ENCODE measurements around the gene MEOX1. TPM values are rescaled to one million over a fixed set of nuclear protein-coding genes. Genes with fewer than 3 reads are reported as not detected.

MEOX1 gene
- total and polyA plus RNA-seq, 2 donors (not counting 1 experiment from before 2014, with no cell fraction given): not detected

DNA sequence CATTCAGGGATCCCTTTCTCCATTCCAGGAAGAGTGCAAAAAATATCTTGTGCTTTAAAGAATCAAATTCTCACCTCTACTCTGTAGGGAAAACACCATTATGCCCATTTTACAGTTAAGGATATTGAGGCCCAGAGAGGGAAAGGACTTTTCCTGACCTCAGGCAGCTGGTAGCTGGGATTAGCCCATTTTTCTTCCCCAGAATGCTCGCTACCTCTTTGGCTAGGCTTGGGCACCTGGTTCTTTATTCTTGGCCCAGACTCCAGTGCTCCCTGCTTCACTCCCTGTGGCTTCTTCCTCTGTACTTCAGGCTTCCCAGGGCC, 45.7 kb downstream of the MEOX1 start:
- Histone ChIP-seq H3K4me1 (ENCODE audit: control insufficient read depth, extremely low read depth, insufficient read depth, low read length) (peaks cover 2% of the 10 kb centered on the region), H3K4me2 (ENCODE audit: extremely low read depth, insufficient read depth, low read length) (no peak overlapping the region), H3K79me2 (ENCODE audit: control insufficient read depth, insufficient read depth, low read length) (no peaks in the 10 kb centered on the region), H3K4me3 (replicated peaks in 1 of 4; ENCODE audit: control extremely low read depth in 1 of 4, insufficient read depth in 1 of 4, low read depth in 3 of 4, low read length in 4 of 4) (no peak overlapping the region), H3K36me3 (ENCODE audit: control insufficient read depth, insufficient read depth, low read length) (no peaks in the 10 kb centered on the region), H3K27me3 (ENCODE audit: control insufficient read depth, insufficient read depth, low read length) (no peaks in the 10 kb centered on the region), H4K20me1 (ENCODE audit: control insufficient read depth, extremely low read depth, insufficient read depth, low read length) (no peaks in the 10 kb centered on the region), H2AFZ (ENCODE audit: low read length) (no peak overlapping the region), H3K27ac (ENCODE audit: insufficient read depth, low read length) (no peak overlapping the region), H3K9ac (ENCODE audit: insufficient read depth, low read length) (no peak overlapping the region), H3K9me3 (ENCODE audit: control insufficient read depth, insufficient read depth, low read depth, low read length) (no peaks in the 10 kb centered on the region)
- TF ChIP-seq CTCF (conservative IDR thresholded peaks at IDR 0.05 in 1 of 2, IDR thresholded peaks at IDR 0.05 in 1 of 2; ENCODE audit: low read depth in 1 of 2, low read length in 2 of 2) (no peak), EZH2 (IDR thresholded peaks at IDR 0.05; ENCODE audit: low read length, missing control alignments) (no peak)
- no peak for DNase-seq (ENCODE audit: low read depth in 2 of 2)

GRCh38 chr17:43615330-43616028, 46.2 kb downstream of the MEOX1 start:
- Histone ChIP-seq H3K4me3 (replicated peaks in 1 of 4; ENCODE audit: control extremely low read depth in 1 of 4, insufficient read depth in 1 of 4, low read depth in 3 of 4, low read length in 4 of 4) (no peak overlapping the region), H3K27ac (ENCODE audit: insufficient read depth, low read length) (no peak overlapping the region), H3K9ac (ENCODE audit: insufficient read depth, low read length) (no peak overlapping the region), H3K79me2 (ENCODE audit: control insufficient read depth, insufficient read depth, low read length) (no peaks in the 10 kb centered on the region), H3K9me3 (ENCODE audit: control insufficient read depth, insufficient read depth, low read depth, low read length) (no peaks in the 10 kb centered on the region), H3K36me3 (ENCODE audit: control insufficient read depth, insufficient read depth, low read length) (no peaks in the 10 kb centered on the region), H3K4me1 (ENCODE audit: control insufficient read depth, extremely low read depth, insufficient read depth, low read length) (peaks cover 2% of the 10 kb centered on the region), H2AFZ (ENCODE audit: low read length) (no peak overlapping the region), H3K27me3 (ENCODE audit: control insufficient read depth, insufficient read depth, low read length) (no peaks in the 10 kb centered on the region), H3K4me2 (ENCODE audit: extremely low read depth, insufficient read depth, low read length) (no peak overlapping the region), H4K20me1 (ENCODE audit: control insufficient read depth, extremely low read depth, insufficient read depth, low read length) (no peaks in the 10 kb centered on the region)
- DNase-seq (ENCODE audit: low read depth in 2 of 2): peak in 1 of 2 donors; percentile 18
- TF ChIP-seq CTCF (conservative IDR thresholded peaks at IDR 0.05 in 1 of 2, IDR thresholded peaks at IDR 0.05 in 1 of 2; ENCODE audit: low read depth in 1 of 2, low read length in 2 of 2): no peak
- TF ChIP-seq EZH2 (IDR thresholded peaks at IDR 0.05; ENCODE audit: low read length, missing control alignments): no peak

DNA sequence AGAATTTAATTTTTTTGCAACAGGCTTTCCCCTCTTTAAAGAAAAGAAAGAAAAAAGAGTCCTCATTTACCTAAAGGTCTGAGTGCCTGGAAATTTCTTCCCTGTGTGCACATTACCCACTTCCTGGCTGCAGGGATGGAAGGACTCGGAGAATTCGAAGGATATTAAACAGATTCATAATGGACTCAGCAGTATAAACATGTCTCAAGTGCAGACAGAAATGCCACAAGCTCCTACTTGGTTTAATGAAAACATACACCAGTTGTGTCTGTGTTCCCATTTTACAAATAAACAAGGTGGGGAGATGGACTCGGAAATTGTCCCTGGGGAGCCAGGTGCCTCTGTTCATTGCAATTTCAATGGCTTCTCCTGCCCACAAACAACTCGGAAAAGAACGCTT, 47.2 kb downstream of the MEOX1 start:
- Histone ChIP-seq H2AFZ (ENCODE audit: low read length) (no peak overlapping the region), H3K4me1 (ENCODE audit: control insufficient read depth, extremely low read depth, insufficient read depth, low read length) (peaks cover 2% of the 10 kb centered on the region), H3K9ac (ENCODE audit: insufficient read depth, low read length) (no peak overlapping the region), H3K27ac (ENCODE audit: insufficient read depth, low read length) (no peak overlapping the region), H3K36me3 (ENCODE audit: control insufficient read depth, insufficient read depth, low read length) (no peaks in the 10 kb centered on the region), H3K4me2 (ENCODE audit: extremely low read depth, insufficient read depth, low read length) (no peak overlapping the region), H3K9me3 (ENCODE audit: control insufficient read depth, insufficient read depth, low read depth, low read length) (no peaks in the 10 kb centered on the region), H4K20me1 (ENCODE audit: control insufficient read depth, extremely low read depth, insufficient read depth, low read length) (no peaks in the 10 kb centered on the region), H3K27me3 (ENCODE audit: control insufficient read depth, insufficient read depth, low read length) (no peaks in the 10 kb centered on the region), H3K4me3 (replicated peaks in 1 of 4; ENCODE audit: control extremely low read depth in 1 of 4, insufficient read depth in 1 of 4, low read depth in 3 of 4, low read length in 4 of 4) (no peak overlapping the region), H3K79me2 (ENCODE audit: control insufficient read depth, insufficient read depth, low read length) (no peaks in the 10 kb centered on the region)
- DNase-seq (ENCODE audit: low read depth in 2 of 2): no peak
- TF ChIP-seq CTCF (conservative IDR thresholded peaks at IDR 0.05 in 1 of 2, IDR thresholded peaks at IDR 0.05 in 1 of 2; ENCODE audit: low read depth in 1 of 2, low read length in 2 of 2) (no peak), EZH2 (IDR thresholded peaks at IDR 0.05; ENCODE audit: low read length, missing control alignments) (no peak)

All from fibroblast of lung (primary cell).